HG03025 (cell line): ENCODE measurements around the gene PHF11.
"Not testable (repeated sequence)": the region's sequence is repeated elsewhere in the genome, so short reads cannot be mapped to it uniquely, and the experiment has no call there.

ENCODE experiments used
- ATAC-seq: cut with Tn5 transposase; IDR thresholded peaks from one replicate; pipeline ENCODE4 v1.9.1; 2021; ENCODE audit warnings: mild to moderate bottlenecking, moderate library complexity; ENCODE audit not compliant: unreplicated experiment, low FRiP score

Gene PHF11

GRCh38 chr13:49543656-49544055, 47.9 kb downstream of the PHF11 start:
- ATAC-seq = no peak

GRCh38 chr13:49545661-49546060, 49.9 kb downstream of the PHF11 start:
- no peak for ATAC-seq

GRCh38 chr13:49546561-49546960, 50.8 kb downstream of the PHF11 start:
- no peak for ATAC-seq

- ATAC-seq = no peak
These were observed 53.5 kb downstream of the PHF11 start for GRCh38 chr13:49549289-49549688.

GRCh38 chr13:49550942-49551644, 55.3 kb downstream of the PHF11 start:
- no peak for ATAC-seq

GRCh38 chr13:49553888-49554287, 58.1 kb downstream of the PHF11 start:
- ATAC-seq = no peak

GRCh38 chr13:49554387-49554786, 58.6 kb downstream of the PHF11 start:
- ATAC-seq = no peak

GRCh38 chr13:49559006-49559405, 63.3 kb downstream of the PHF11 start:
- ATAC-seq = no peak

GRCh38 chr13:49560270-49561061, 64.7 kb downstream of the PHF11 start:
- no peak for ATAC-seq

- ATAC-seq = no peak
These were observed 65.3 kb downstream of the PHF11 start for GRCh38 chr13:49561062-49561410.

- no peak for ATAC-seq
These were observed 67.8 kb downstream of the PHF11 start for GRCh38 chr13:49563516-49563915.

- not testable (repeated sequence) for ATAC-seq
These were observed 69.7 kb downstream of the PHF11 start for GRCh38 chr13:49565461-49565860.

- no peak for ATAC-seq
These were observed 70.7 kb downstream of the PHF11 start for GRCh38 chr13:49566461-49566860.

GRCh38 chr13:49567491-49567890, 71.7 kb downstream of the PHF11 start:
- ATAC-seq = no peak

GRCh38 chr13:49569993-49570689, 74.4 kb downstream of the PHF11 start:
- no peak for ATAC-seq

- ATAC-seq = no peak
These were observed 75.8 kb downstream of the PHF11 start for GRCh38 chr13:49571299-49572240.
